Panc1 (cell line): ENCODE measurements around the gene GALT.

Source experiments
- CTCF ChIP-seq: fragments of 450-650 bp; IDR thresholded peaks from 2 replicates; pipeline ENCODE4 v1.5.1; 2017; ENCODE audit warnings: mild to moderate bottlenecking
- POLR2AphosphoS5 ChIP-seq: IDR thresholded peaks from 2 replicates; pipeline ENCODE4 v1.6.1; 2012; ENCODE audit warnings: mild to moderate bottlenecking, low read depth, low read length, moderate library complexity

- TF ChIP-seq CTCF (no peak), POLR2AphosphoS5 (no peak)
Measured at GRCh38 chr9:34650816-34651215, 4.3 kb downstream of the GALT start.
